22Rv1 (cell line): Measurements from ENCODE around the gene PACRG.

Source experiments
- H3K27ac ChIP-seq: fragments of 450-650 bp; 2 replicates; pipeline ENCODE4 v1.5.1; 2017
- CTCF ChIP-seq: fragments of 450-650 bp; IDR thresholded peaks from 2 replicates; pipeline ENCODE4 v1.5.1; 2017; ENCODE audit warnings: mild to moderate bottlenecking
- ZFX ChIP-seq: fragments of 450-650 bp; IDR thresholded peaks from 2 replicates; pipeline ENCODE4 v1.6.1; 2017; ENCODE audit warnings: antibody characterized with exemption, borderline replicate concordance

The PACRG gene

GRCh38 chr6:162833776-162834175, 106.0 kb downstream of the PACRG start:
- TF ChIP-seq ZFX: no peak
- no peak for TF ChIP-seq CTCF
- H3K27ac ChIP-seq: no peak overlapping the region

- H3K27ac ChIP-seq: no peak overlapping the region
- no peak for TF ChIP-seq ZFX
- no peak for TF ChIP-seq CTCF
These were observed 118.2 kb downstream of the PACRG start for GRCh38 chr6:162845972-162846371.

- no peak for TF ChIP-seq CTCF
- no peak for TF ChIP-seq ZFX
- no peak overlapping the region for H3K27ac ChIP-seq
These were observed 118.9 kb downstream of the PACRG start for GRCh38 chr6:162846723-162847122.

- H3K27ac ChIP-seq: no peak overlapping the region
- no peak for TF ChIP-seq ZFX
- TF ChIP-seq CTCF: no peak
These were observed 121.5 kb downstream of the PACRG start for GRCh38 chr6:162849269-162849668.

GRCh38 chr6:162852192-162852591, 124.4 kb downstream of the PACRG start:
- H3K27ac ChIP-seq: no peak overlapping the region
- no peak for TF ChIP-seq ZFX
- TF ChIP-seq CTCF: no peak

- TF ChIP-seq ZFX (no peak), CTCF (no peak)
- no peak overlapping the region for H3K27ac ChIP-seq
These were observed 125.2 kb downstream of the PACRG start for GRCh38 chr6:162852840-162853577.

- no peak overlapping the region for H3K27ac ChIP-seq
- TF ChIP-seq CTCF (no peak), ZFX (no peak)
These were observed 126.5 kb downstream of the PACRG start for GRCh38 chr6:162854228-162854627.
